GM19193 (cell line): ENCODE measurements around the gene NUP153.
A peak's percentile ranks its signal among the peaks of the same experiment; 100 is the strongest.

Experiments
- POLR2A ChIP-seq: IDR thresholded peaks from 4 replicates; pipeline ENCODE4 v1.6.1; 2011; ENCODE audit not compliant: insufficient read depth, insufficient read length; ENCODE audit errors: extremely low read depth

NUP153 gene

GRCh38 chr6:17706580-17707370 is at the start of gene NUP153:
TSS of gene NUP153 (minus strand) at chr6:17706925. CDS start at chr6:17706387, 538 bp downstream.
- TF ChIP-seq POLR2A = peak; percentile 87

GRCh38 chr6:17754254-17754653 is 47.5 kb upstream of the NUP153 start:
- no peak for TF ChIP-seq POLR2A

GRCh38 chr6:17744019-17744756 is 37.5 kb upstream of the NUP153 start:
- no peak for TF ChIP-seq POLR2A

GRCh38 chr6:17741507-17741906 is 34.8 kb upstream of the NUP153 start:
- TF ChIP-seq POLR2A = no peak

- no peak for TF ChIP-seq POLR2A
Observed at GRCh38 chr6:17740559-17741220, 34.0 kb upstream of the NUP153 start.

GRCh38 chr6:17737704-17738252 is 31.1 kb upstream of the NUP153 start:
- no peak for TF ChIP-seq POLR2A

- no peak for TF ChIP-seq POLR2A
Observed at GRCh38 chr6:17730078-17730704, 23.5 kb upstream of the NUP153 start.

- TF ChIP-seq POLR2A = no peak
Observed at GRCh38 chr6:17729223-17730077, 22.7 kb upstream of the NUP153 start.

GRCh38 chr6:17728551-17729222 is 22.0 kb upstream of the NUP153 start:
- TF ChIP-seq POLR2A = no peak

GRCh38 chr6:17725083-17725482 is 18.4 kb upstream of the NUP153 start:
- no peak for TF ChIP-seq POLR2A

GRCh38 chr6:17724341-17724740 is 17.6 kb upstream of the NUP153 start:
- no peak for TF ChIP-seq POLR2A

GRCh38 chr6:17721671-17722070 is 14.9 kb upstream of the NUP153 start:
- TF ChIP-seq POLR2A = no peak

GRCh38 chr6:17719323-17720041 is 12.8 kb upstream of the NUP153 start:
- TF ChIP-seq POLR2A = no peak

- TF ChIP-seq POLR2A = no peak
Observed at GRCh38 chr6:17716221-17716620, 9.5 kb upstream of the NUP153 start.
